Measurements from ENCODE around the gene COX8C.

COX8C gene

GRCh38 chr14:93309427-93309966 is 37.5 kb upstream of the COX8C start:
- TF ChIP-seq, protein P1, sequence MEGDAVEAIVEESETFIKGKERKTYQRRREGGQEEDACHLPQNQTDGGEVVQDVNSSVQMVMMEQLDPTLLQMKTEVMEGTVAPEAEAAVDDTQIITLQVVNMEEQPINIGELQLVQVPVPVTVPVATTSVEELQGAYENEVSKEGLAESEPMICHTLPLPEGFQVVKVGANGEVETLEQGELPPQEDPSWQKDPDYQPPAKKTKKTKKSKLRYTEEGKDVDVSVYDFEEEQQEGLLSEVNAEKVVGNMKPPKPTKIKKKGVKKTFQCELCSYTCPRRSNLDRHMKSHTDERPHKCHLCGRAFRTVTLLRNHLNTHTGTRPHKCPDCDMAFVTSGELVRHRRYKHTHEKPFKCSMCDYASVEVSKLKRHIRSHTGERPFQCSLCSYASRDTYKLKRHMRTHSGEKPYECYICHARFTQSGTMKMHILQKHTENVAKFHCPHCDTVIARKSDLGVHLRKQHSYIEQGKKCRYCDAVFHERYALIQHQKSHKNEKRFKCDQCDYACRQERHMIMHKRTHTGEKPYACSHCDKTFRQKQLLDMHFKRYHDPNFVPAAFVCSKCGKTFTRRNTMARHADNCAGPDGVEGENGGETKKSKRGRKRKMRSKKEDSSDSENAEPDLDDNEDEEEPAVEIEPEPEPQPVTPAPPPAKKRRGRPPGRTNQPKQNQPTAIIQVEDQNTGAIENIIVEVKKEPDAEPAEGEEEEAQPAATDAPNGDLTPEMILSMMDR (IDR thresholded peaks at IDR 0.05; ENCODE audit: insufficient read depth, low read length, poor library complexity, severe bottlenecking): no peak
- Histone ChIP-seq H3K36me3 (ENCODE audit: control insufficient read depth, insufficient read depth, low read length) (no peaks in the 10 kb centered on the region), H3K4me3 (replicated peaks; ENCODE audit: low read depth, low read length) (no peak overlapping the region), H3K27me3 (replicated peaks; ENCODE audit: control insufficient read depth, insufficient read depth, low read length) (no peaks in the 10 kb centered on the region)
- DNase-seq (ENCODE audit: extremely low read depth, insufficient read length): no peak

DNA sequence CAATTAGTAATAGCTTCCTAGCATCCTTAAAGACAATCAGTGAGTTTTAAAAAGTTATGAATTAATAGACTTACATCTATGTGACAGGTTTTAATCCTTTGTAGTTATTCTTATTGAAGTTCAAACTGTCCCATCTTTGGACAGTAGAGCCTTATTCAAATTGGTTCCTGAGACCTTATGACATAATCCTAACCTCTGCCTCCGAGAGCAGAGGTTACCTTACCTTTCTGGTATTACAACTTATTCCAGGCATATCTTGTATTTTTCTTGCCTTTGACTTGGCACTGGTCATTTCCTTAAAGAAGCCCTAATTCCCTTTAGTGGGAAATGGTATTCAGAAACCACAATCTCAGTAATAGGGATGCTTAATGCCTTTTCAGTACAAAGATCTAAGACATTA is 35.9 kb upstream of the COX8C start:
- TF ChIP-seq, protein P1 (IDR thresholded peaks at IDR 0.05; ENCODE audit: insufficient read depth, low read length, poor library complexity, severe bottlenecking): no peak
- no peak for DNase-seq (ENCODE audit: extremely low read depth, insufficient read length)

DNA sequence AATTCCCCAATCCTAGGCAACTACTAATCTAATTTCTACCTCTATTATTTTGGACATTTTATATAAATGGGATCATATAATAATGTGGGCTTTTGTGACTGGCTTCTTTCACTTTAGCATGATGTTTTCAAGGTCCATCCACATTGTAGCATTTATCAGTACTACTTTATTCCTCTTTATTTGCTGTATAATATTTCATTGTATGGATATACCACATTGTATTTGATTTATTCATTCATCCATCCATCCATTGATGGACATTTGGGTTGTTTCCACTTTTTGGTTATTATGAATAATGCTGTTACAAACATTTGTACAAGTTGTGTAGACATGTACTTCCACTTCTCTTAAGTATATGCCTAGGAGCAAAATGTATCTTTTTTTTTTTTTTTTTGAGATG is 31.4 kb upstream of the COX8C start:
- no peak for DNase-seq (ENCODE audit: extremely low read depth, insufficient read length)
- Histone ChIP-seq H3K4me3 (replicated peaks; ENCODE audit: low read depth, low read length) (no peak overlapping the region), H3K27me3 (replicated peaks; ENCODE audit: control insufficient read depth, insufficient read depth, low read length) (no peaks in the 10 kb centered on the region), H3K36me3 (ENCODE audit: control insufficient read depth, insufficient read depth, low read length) (no peaks in the 10 kb centered on the region)
- TF ChIP-seq, protein P1 (IDR thresholded peaks at IDR 0.05; ENCODE audit: insufficient read depth, low read length, poor library complexity, severe bottlenecking): no peak

More for the DNA sequence above, 35.9 kb upstream of the COX8C start:
- Histone ChIP-seq H3K4me3 (replicated peaks; ENCODE audit: low read depth, low read length) (no peak overlapping the region), H3K36me3 (ENCODE audit: control insufficient read depth, insufficient read depth, low read length) (no peaks in the 10 kb centered on the region), H3K27me3 (replicated peaks; ENCODE audit: control insufficient read depth, insufficient read depth, low read length) (no peaks in the 10 kb centered on the region)

- no peaks in the 10 kb centered on the region for H3K36me3 ChIP-seq (ENCODE audit: control insufficient read depth, insufficient read depth, low read length)
- no peak overlapping the region for H3K4me3 ChIP-seq (replicated peaks; ENCODE audit: low read depth, low read length)
- no peak for DNase-seq (ENCODE audit: extremely low read depth, insufficient read length)
- H3K27me3 ChIP-seq (replicated peaks; ENCODE audit: control insufficient read depth, insufficient read depth, low read length): no peaks in the 10 kb centered on the region
- TF ChIP-seq, protein P1 (IDR thresholded peaks at IDR 0.05; ENCODE audit: insufficient read depth, low read length, poor library complexity, severe bottlenecking): no peak
These were observed 30.3 kb upstream of the COX8C start for GRCh38 chr14:93316716-93317115.

- no peaks in the 10 kb centered on the region for H3K27me3 ChIP-seq (replicated peaks; ENCODE audit: control insufficient read depth, insufficient read depth, low read length)
- TF ChIP-seq, protein P1 (IDR thresholded peaks at IDR 0.05; ENCODE audit: insufficient read depth, low read length, poor library complexity, severe bottlenecking): no peak
- H3K4me3 ChIP-seq (replicated peaks; ENCODE audit: low read depth, low read length): no peak overlapping the region
- DNase-seq (ENCODE audit: extremely low read depth, insufficient read length): no peak
- H3K36me3 ChIP-seq (ENCODE audit: control insufficient read depth, insufficient read depth, low read length): no peaks in the 10 kb centered on the region
These were observed 29.6 kb upstream of the COX8C start for GRCh38 chr14:93317210-93317874.
